Measurements from ENCODE around the gene CNTN4. TPM values are rescaled to one million over a fixed set of nuclear protein-coding genes. Genes with fewer than 3 reads are reported as not detected.

The CNTN4 gene
- total RNA-seq, 1 donor from 2014 or later, result not detected

DNA sequence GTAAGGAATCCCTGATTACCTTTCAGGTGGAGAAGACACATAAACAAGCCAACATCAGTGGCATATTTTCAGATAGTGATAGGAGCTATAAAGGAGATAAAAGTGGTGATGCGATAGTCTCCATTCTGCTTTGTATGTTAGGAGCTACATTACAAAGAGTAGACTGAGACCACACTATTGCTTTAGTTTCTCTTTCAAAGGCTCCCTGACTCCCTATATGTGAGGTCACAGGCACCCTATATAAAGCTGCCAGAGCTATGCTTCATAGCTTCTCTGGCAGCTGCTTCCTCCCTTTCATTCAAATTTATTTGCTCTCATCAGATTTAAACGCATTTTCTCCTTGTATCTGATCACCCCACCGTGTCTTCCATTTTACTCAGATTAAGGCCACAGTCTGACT lies 544.9 kb downstream of the CNTN4 start:
- no peaks in the 10 kb centered on the region for H3K9me3 ChIP-seq (ENCODE audit: insufficient read depth, low read depth, low read length)
- no peaks in the 10 kb centered on the region for H4K20me1 ChIP-seq (ENCODE audit: insufficient read depth, low read length)
- peaks cover 4% of the 10 kb centered on the region for H3K9me3 Mint-ChIP-seq (ENCODE audit: unreplicated experiment)
- TF ChIP-seq EZH2 (IDR thresholded peaks at IDR 0.05; ENCODE audit: insufficient read depth, low read length), result no peak
- TF ChIP-seq, protein P1, sequence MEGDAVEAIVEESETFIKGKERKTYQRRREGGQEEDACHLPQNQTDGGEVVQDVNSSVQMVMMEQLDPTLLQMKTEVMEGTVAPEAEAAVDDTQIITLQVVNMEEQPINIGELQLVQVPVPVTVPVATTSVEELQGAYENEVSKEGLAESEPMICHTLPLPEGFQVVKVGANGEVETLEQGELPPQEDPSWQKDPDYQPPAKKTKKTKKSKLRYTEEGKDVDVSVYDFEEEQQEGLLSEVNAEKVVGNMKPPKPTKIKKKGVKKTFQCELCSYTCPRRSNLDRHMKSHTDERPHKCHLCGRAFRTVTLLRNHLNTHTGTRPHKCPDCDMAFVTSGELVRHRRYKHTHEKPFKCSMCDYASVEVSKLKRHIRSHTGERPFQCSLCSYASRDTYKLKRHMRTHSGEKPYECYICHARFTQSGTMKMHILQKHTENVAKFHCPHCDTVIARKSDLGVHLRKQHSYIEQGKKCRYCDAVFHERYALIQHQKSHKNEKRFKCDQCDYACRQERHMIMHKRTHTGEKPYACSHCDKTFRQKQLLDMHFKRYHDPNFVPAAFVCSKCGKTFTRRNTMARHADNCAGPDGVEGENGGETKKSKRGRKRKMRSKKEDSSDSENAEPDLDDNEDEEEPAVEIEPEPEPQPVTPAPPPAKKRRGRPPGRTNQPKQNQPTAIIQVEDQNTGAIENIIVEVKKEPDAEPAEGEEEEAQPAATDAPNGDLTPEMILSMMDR (IDR thresholded peaks at IDR 0.05; ENCODE audit: insufficient read depth, low read depth, low read length), result no peak
- H3K4me1 ChIP-seq (ENCODE audit: insufficient read depth, low read length), result no peaks in the 10 kb centered on the region
- no peaks in the 10 kb centered on the region for H3K79me2 ChIP-seq (ENCODE audit: insufficient read depth, low read length)
- H3K27ac Mint-ChIP-seq (ENCODE audit: unreplicated experiment), result no peak overlapping the region
- FAIRE-seq (no peak), DNase-seq (ENCODE audit: low read depth) (no peak)
- no peaks in the 10 kb centered on the region for H3K4me1 Mint-ChIP-seq (ENCODE audit: low read depth, unreplicated experiment)
- no peaks in the 10 kb centered on the region for H3K36me3 Mint-ChIP-seq (ENCODE audit: low read depth, unreplicated experiment)
- H3K27me3 Mint-ChIP-seq (ENCODE audit: low read depth, unreplicated experiment), result no peaks in the 10 kb centered on the region
- no peaks in the 10 kb centered on the region for H3K36me3 ChIP-seq (ENCODE audit: insufficient read depth, low read length)
- no peak overlapping the region for H3K4me3 ChIP-seq (ENCODE audit: insufficient read depth, low read depth, low read length)
- no peak overlapping the region for H3K27ac ChIP-seq (ENCODE audit: low read depth, low read length)
- H3K9ac ChIP-seq (ENCODE audit: low read length), result no peak overlapping the region
- H2AFZ ChIP-seq (ENCODE audit: low read depth, low read length), result no peak overlapping the region
- no peak overlapping the region for H3K4me2 ChIP-seq (ENCODE audit: low read length)
- no peak overlapping the region for H3K4me3 Mint-ChIP-seq (ENCODE audit: unreplicated experiment)
- no peaks in the 10 kb centered on the region for H3K27me3 ChIP-seq (ENCODE audit: insufficient read depth, low read length)

DNA sequence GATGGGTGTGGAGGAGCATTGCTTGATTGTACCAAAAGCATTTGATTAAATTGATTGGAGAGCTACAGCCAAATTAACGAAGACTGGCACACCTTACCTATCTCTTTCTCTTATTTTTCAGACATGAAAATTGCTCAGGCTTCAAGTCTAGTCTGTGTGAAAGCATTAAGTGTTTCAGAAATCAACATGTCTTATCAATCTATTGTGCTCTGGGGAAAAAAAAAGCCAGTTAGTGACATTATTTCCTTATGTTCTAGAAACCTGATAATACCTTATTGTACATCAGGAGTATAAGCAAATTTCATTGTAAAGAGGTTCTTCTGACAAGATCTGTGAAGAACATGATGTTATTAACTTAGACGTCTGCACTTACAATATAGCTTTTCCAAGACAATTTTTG lies 546.3 kb downstream of the CNTN4 start:
- Histone ChIP-seq H3K27ac (ENCODE audit: low read depth, low read length) (no peak overlapping the region), H3K36me3 (ENCODE audit: insufficient read depth, low read length) (no peaks in the 10 kb centered on the region), H3K9me3 (ENCODE audit: insufficient read depth, low read depth, low read length) (no peaks in the 10 kb centered on the region), H4K20me1 (ENCODE audit: insufficient read depth, low read length) (no peaks in the 10 kb centered on the region), H3K4me1 (ENCODE audit: insufficient read depth, low read length) (no peaks in the 10 kb centered on the region), H3K4me2 (ENCODE audit: low read length) (no peak overlapping the region), H2AFZ (ENCODE audit: low read depth, low read length) (no peak overlapping the region), H3K79me2 (ENCODE audit: insufficient read depth, low read length) (no peaks in the 10 kb centered on the region), H3K27me3 (ENCODE audit: insufficient read depth, low read length) (no peaks in the 10 kb centered on the region), H3K4me3 (ENCODE audit: insufficient read depth, low read depth, low read length) (no peak overlapping the region), H3K9ac (ENCODE audit: low read length) (no peak overlapping the region)
- no peaks in the 10 kb centered on the region for H3K27me3 Mint-ChIP-seq (ENCODE audit: low read depth, unreplicated experiment)
- no peaks in the 10 kb centered on the region for H3K36me3 Mint-ChIP-seq (ENCODE audit: low read depth, unreplicated experiment)
- peaks cover 4% of the 10 kb centered on the region for H3K9me3 Mint-ChIP-seq (ENCODE audit: unreplicated experiment)
- DNase-seq (ENCODE audit: low read depth) (no peak), FAIRE-seq (no peak)
- no peaks in the 10 kb centered on the region for H3K4me1 Mint-ChIP-seq (ENCODE audit: low read depth, unreplicated experiment)
- TF ChIP-seq, protein P1 (IDR thresholded peaks at IDR 0.05; ENCODE audit: insufficient read depth, low read depth, low read length), result no peak
- no peak for TF ChIP-seq EZH2 (IDR thresholded peaks at IDR 0.05; ENCODE audit: insufficient read depth, low read length)
- H3K27ac Mint-ChIP-seq (ENCODE audit: unreplicated experiment), result no peak overlapping the region
- no peak overlapping the region for H3K4me3 Mint-ChIP-seq (ENCODE audit: unreplicated experiment)

DNA sequence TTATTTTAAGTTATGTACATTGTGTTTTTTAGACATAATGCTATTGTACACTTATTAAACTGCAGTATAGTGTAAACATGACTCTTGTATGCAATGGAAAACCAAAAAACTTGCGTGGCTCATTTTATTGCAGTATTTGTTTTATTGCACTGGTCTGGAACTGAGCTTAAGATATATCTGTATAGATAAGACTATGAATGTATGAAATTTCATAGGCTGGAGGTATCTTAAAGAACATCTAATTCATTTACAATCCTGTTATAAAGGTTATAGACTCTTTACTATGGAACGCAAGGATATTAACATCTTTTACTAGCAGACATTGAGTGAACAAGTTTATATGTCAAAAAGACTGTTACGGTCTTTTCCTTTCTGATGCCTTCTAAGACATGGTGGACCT lies 552.1 kb downstream of the CNTN4 start:
- no peak for FAIRE-seq
- H3K4me1 Mint-ChIP-seq (ENCODE audit: low read depth, unreplicated experiment), result no peaks in the 10 kb centered on the region

More for the DNA sequence above, 552.1 kb downstream of the CNTN4 start:
- TF ChIP-seq EZH2 (IDR thresholded peaks at IDR 0.05; ENCODE audit: insufficient read depth, low read length), result no peak
- TF ChIP-seq, protein P1 (IDR thresholded peaks at IDR 0.05; ENCODE audit: insufficient read depth, low read depth, low read length), result no peak
- Mint-ChIP-seq H3K27ac (ENCODE audit: unreplicated experiment) (no peak overlapping the region), H3K4me3 (ENCODE audit: unreplicated experiment) (no peak overlapping the region), H3K27me3 (ENCODE audit: low read depth, unreplicated experiment) (no peaks in the 10 kb centered on the region), H3K9me3 (ENCODE audit: unreplicated experiment) (peaks cover 8% of the 10 kb centered on the region), H3K36me3 (ENCODE audit: low read depth, unreplicated experiment) (no peaks in the 10 kb centered on the region)
- H3K27ac ChIP-seq (ENCODE audit: low read depth, low read length), result no peak overlapping the region
- no peaks in the 10 kb centered on the region for H3K4me1 ChIP-seq (ENCODE audit: insufficient read depth, low read length)
- DNase-seq (ENCODE audit: low read depth), result no peak
- H3K9me3 ChIP-seq (ENCODE audit: insufficient read depth, low read depth, low read length), result no peaks in the 10 kb centered on the region
- H2AFZ ChIP-seq (ENCODE audit: low read depth, low read length), result no peak overlapping the region
- no peak overlapping the region for H3K4me2 ChIP-seq (ENCODE audit: low read length)
- H3K36me3 ChIP-seq (ENCODE audit: insufficient read depth, low read length), result no peaks in the 10 kb centered on the region
- H3K9ac ChIP-seq (ENCODE audit: low read length), result no peak overlapping the region
- H3K79me2 ChIP-seq (ENCODE audit: insufficient read depth, low read length), result no peaks in the 10 kb centered on the region
- no peaks in the 10 kb centered on the region for H3K27me3 ChIP-seq (ENCODE audit: insufficient read depth, low read length)
- H3K4me3 ChIP-seq (ENCODE audit: insufficient read depth, low read depth, low read length), result no peak overlapping the region
- H4K20me1 ChIP-seq (ENCODE audit: insufficient read depth, low read length), result no peaks in the 10 kb centered on the region
